ENCODE measurements around the gene SLC34A1.
"Not testable (repeated sequence)": the region's sequence is repeated elsewhere in the genome, so short reads cannot be mapped to it uniquely, and the experiment has no call there.

Gene SLC34A1

DNA sequence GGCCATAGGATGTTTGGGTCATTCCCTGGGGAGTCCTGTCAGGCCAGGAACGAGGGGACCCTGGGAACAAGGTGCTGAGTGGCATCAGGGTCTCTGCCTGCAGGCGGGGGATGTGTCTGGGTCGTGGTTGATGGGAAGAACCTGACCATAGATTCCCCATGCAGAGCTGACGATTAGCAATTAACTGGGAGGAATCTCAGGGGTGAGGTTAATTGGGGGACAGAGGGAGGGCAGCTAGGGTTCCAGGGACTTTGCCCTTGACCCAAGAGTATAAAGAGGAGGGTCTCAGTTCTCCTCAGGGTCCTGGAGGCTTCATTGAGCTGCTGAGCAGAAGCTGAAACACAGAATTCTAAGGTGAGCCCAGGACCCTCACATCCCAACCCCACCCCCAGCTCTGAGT lies at the start of gene SLC34A1:
Gene SLC34A1 (plus strand): TSS at position 301 of the 400 bp plus-strand sequence. CDS start 1,308 bp downstream, outside the sequence.
- DNase-seq (ENCODE audit: low spot score) = no peak

DNA sequence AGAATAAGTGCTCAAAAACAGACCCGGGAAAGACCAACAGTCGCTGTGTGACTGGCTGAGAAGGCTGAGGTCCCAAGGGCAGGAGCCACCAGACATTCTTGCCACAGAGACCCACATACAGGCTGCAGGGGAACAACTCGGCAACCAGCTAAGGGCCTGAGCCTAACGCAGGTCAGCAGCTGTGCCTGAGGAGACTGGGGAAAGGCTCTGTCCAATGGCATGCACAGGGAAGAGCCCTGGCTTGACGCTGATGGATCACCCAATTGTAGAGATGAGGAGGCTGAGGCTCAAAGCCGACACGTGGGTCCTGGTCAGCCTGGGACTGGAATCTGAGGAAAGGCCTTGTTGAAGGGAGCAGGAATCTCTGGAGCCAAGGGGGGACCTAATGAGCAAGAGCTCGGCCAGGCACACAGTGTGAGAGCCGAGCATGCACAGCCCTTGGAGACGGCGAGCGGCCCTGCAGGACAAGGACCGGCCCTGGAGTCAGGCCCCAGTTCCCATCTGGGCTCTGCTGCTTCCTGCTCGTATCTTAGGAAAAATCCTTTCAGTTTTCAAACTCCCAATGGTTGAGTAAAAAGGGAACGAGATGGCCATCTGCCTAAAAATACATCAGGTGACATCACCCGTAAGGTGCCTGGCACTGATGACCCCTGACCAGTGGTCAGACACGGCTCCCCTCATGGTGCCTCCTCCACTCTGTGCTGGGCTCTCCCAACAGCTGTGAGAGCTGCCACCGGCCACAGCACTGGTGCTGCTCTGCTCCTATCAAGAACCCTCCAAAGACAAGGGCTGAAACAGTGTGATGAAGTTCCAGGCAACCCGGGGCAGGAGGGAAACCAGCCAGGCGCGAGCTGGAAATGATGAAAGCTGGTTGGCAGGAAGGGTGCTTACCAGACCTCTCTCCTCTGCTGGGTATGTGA lies 49.2 kb upstream of the SLC34A1 start:
- no peak for DNase-seq (ENCODE audit: low spot score)

GRCh38 chr5:177335701-177336065 lies 48.6 kb upstream of the SLC34A1 start:
- DNase-seq (ENCODE audit: low spot score) = no peak

DNA sequence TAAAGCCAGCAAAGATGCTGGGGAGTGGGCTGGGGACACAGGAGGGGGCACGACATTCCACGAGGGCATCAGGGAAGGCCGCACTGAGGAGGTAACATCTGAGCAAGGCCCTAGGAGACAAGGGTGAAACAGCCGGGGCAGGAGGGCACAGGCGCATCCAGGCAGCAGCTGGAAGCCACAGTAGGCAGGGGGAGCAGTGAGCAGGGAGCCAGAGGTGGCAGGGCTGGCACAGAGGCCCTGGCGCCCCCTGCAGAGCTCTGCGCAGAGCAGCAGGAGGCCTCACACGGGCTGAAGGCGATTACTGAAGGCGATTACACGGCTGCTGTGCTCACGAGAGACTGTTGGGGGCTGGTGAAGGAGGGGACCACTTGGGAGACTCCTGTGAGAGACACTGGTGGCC lies 48.1 kb upstream of the SLC34A1 start:
- DNase-seq (ENCODE audit: low spot score) = no peak

GRCh38 chr5:177336603-177337494 lies 47.4 kb upstream of the SLC34A1 start:
- no peak for DNase-seq (ENCODE audit: low spot score)

DNA sequence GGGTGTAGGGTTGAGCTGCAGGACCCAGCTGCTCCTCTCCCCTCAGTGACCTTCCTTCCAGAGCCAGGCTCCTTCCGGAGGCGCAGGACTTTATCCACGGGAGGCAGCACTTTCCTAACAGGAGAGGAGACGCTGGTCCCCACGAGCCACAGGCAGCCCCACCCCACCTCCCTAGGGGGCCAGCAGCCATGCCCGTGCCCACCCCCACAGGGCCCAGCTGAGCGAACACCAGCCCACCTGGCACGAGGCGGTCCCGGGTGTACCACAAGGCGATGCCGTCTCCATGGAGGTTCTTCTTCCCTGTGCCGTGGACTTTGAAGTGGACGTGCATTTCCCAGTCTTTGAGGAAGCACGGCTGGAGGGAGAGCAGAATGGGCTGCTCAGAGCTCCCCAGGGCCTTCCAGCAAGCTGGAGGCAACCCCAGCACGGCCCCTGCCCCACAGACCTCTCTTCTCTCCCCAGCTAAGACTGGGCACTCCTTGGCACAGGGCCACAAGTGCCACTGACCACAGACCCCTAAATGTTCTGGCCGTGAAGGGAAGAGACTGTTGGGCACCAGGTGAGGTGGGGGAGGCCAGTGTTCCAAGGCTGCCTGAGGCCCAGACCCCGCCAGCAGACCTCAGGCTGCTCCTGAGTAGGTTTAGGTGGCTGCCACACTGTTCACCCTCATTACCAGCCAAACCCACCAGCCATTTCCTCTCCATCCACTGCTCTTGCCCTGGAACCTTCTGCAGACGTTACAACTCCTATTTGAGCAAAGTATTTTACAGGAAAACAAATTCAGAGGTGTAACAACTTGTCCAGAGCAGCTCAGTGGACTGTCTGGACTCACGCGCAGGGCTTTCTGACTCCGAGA lies 45.8 kb upstream of the SLC34A1 start:
- no peak for DNase-seq (ENCODE audit: low spot score)

GRCh38 chr5:177339107-177339638 lies 45.1 kb upstream of the SLC34A1 start:
- no peak for DNase-seq (ENCODE audit: low spot score)

DNA sequence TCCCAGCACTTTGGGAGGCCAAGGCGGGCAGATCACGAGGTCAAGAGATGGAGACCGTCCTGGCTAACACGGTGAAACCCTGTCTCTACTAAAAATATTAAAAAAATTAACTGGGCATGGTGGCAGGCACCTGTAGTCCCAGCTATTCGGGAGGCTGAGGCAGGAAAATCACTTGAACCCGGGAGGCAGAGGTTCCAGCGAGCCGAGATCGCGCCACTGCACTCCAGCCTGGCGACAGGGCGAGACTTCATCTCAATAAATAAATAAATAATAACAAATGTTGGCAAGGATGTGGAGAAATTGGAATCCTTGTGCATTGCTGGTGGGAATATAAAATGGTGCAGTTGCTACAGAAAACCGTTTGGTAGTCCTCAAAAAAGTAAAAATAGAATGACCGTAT lies 41.2 kb upstream of the SLC34A1 start:
- not testable (repeated sequence) for DNase-seq (ENCODE audit: low spot score)

DNA sequence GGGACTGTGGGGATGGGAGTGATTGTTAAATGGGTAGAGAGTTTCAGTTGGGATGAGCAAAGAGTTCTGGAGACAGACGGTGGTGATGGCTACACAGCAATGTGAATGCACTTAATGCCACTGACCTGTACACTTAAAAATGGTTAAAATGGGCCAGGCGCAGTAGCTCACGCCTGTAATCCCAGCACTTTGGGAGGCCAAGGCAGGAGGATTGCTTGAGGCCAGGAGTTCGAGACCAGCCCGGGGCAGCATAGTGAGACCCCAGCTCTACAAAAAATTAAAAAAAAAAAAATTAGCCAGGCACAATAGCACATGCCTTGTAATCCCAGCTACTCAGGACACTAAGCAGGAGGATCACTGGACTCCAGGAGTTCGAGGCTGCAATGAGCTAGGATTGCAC lies 40.5 kb upstream of the SLC34A1 start:
- no peak for DNase-seq (ENCODE audit: low spot score)

- DNase-seq (ENCODE audit: low spot score) = no peak
These were observed 39.3 kb upstream of the SLC34A1 start for GRCh38 chr5:177344891-177345290.

DNA sequence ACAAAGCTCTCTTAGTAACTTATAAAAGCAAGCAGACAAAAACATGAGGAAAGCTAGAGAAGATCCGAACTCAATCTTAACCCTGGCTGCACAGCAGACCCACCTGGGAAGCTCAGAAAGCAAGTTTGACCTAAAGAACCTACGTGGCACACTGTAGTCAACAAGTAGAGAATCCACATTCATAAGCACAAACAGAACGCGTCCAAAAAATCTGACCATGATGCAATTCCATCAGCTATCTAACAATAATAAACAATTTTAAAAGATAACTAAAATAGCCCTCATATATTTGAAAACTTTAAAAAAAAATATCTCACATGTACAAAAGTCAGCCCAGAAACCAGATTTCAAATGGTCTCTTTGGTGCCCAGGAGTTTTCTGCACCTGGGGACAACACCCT lies 37.4 kb upstream of the SLC34A1 start:
- no peak for DNase-seq (ENCODE audit: low spot score)

DNA sequence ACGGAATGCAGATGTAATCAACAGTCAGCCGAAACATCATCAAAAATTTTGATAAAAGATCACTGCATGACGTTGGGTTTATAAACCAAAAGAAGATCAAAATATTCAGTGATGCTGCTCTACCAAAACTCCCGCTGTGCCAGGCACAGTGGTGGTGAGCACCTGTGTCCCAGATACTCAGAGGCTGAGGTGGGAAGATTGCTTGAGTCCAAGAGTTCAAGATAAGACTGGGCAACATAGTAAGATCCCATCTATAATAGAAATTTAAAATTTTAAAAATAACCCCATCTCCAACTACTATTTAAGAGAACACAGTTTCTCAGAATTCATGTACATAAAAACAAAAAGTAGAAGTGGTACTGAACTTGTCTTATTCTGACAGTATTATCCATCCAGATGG lies 36.5 kb upstream of the SLC34A1 start:
- no peak for DNase-seq (ENCODE audit: low spot score)

DNA sequence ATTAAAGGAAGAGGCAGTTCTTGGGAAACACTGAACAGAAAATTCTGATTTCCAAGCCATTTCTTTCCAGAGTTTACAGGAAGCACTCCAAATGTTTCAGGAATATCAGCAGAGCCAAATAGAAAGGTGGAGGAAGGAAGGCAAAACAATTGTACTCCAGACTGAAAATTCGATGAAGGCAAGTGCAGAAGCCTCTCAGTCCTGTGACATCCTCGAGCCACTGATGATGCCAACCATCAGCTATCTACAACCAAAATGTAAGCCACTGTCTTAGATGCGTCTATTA lies 34.9 kb upstream of the SLC34A1 start:
- DNase-seq (ENCODE audit: low spot score) = no peak

GRCh38 chr5:177349762-177350161 lies 34.5 kb upstream of the SLC34A1 start:
- DNase-seq (ENCODE audit: low spot score) = no peak

DNA sequence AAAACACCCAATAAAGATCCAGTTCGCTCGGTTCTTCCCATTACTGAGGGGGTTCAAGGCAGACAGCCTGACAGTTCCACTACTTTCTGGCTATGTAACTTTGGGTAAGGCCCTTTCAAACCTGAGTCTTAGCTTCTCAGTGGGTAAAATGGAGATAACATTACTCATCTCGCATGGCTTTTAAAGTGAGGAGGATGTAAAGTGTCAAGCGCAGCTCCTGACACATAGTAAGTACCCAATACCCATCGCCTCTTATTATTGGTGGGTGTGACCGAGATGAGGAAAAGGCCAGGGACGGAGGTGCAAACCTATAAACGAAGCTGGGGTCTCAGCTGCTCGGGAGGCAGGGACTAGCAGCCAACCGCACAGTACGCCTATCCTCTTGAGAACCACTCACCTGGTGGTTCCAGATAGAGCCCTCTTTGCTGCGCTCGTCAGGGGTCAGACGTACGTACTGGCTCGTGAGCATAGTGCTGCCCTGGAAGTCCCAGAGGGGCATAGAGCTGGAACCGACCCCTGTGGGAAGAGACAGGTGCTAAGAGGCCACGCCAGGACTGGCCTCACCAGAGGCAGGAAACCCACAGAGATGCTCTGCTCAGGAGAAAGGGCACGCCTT lies 33.4 kb upstream of the SLC34A1 start:
- no peak for DNase-seq (ENCODE audit: low spot score)

GRCh38 chr5:177351392-177352329 lies 32.6 kb upstream of the SLC34A1 start, which contains the start of gene LMAN2:
Gene LMAN2 (minus strand): TSS chr5:177351668. CDS start chr5:177351647, 21 bp downstream.
- peak; percentile 98 for DNase-seq (ENCODE audit: low spot score)

DNA sequence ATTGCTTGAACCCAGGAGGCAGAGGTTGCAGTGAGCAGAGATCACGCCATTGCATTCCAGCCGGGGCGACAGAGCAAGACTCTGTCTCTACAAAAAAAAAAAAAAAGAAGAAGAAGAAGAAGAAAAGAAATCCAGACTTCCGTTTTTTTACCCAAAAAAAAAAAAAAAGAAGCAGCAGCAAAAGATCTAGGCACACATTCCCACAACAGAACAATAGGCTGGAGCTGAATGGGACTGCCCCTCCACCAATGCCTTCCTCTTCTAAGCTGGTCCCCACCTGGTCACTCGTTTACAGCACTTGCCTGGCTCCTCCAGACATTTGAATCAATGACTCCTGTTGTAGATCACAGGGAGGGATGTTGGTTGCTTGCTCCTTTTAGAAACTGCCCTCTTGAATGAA lies 31.1 kb upstream of the SLC34A1 start:
- DNase-seq (ENCODE audit: low spot score) = no peak

GRCh38 chr5:177354256-177354655 lies 30.0 kb upstream of the SLC34A1 start:
- no peak for DNase-seq (ENCODE audit: low spot score)

DNA sequence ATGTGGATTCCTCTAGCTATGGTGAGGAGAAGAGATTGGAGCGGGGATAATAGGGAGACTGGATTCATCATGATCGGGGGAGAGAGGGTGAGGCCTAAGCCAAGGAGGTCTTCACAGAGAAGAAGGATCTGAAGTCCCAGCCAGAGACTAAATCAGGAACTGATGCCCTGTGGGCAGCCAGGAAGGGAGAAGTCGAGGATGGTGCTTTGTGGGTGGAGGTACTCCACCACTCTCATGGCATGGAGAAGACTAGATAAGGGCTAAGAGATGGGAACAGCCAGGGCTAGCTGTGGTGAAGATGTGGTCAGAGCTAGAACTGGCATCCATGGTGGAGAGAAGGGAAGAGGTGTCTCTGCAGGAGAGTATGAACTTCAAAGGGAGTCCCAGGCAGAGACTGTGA lies 29.5 kb upstream of the SLC34A1 start:
- DNase-seq (ENCODE audit: low spot score) = no peak

DNA sequence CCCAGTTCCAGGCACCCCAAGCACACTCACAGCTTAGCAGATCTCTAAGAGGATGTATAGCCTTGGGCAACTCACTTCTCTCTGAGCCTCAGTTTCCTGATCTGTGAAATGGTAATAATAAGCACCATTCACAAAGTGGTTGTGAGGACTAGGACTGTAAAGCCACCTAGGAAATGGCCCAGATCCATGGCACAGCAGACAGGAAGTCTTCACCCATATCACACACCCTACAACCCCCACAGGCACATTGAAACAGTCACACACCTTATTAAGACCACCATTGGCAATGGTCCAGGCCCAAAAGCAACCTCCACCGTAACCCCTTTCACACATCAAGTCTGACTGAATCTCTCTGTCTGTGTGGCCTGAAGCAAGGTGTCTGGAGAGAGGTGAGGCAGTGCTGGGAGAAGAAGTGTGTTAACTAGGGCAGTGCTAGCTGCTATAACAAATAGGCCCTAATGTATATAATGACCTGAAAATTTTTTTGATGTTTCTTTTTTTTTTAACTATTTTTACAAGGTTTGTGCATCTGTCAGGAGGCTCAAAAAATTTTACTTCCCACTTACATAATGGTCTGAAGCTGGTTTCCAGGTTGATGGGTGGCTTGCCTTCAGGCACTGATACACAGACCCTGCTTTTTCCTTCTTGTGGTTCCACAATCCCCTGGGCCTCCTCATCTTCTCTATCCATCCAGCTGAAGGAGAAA lies 28.9 kb upstream of the SLC34A1 start:
- DNase-seq (ENCODE audit: low spot score) = no peak

Measured in Ammon's horn (tissue), 1 donor.